Measurements from ENCODE around the gene BDP1.

DNA sequence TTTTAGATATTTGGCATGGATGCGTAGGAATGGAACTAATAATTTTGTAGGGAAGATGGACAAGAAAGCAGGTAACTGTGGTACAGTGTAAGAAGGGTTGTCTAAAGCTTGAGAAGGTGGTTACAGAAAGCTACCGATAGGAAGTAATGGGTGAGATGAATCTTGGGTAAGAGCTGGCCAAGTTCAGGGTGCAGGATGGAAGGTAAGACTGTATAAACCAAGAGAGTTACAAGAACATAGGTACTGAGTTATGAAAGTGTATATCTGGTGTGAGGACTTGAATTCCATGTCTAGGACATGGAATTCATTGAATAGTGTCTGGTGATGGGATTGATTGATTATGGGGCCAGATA lies 133.1 kb downstream of the BDP1 start:
- TF ChIP-seq, protein P1, sequence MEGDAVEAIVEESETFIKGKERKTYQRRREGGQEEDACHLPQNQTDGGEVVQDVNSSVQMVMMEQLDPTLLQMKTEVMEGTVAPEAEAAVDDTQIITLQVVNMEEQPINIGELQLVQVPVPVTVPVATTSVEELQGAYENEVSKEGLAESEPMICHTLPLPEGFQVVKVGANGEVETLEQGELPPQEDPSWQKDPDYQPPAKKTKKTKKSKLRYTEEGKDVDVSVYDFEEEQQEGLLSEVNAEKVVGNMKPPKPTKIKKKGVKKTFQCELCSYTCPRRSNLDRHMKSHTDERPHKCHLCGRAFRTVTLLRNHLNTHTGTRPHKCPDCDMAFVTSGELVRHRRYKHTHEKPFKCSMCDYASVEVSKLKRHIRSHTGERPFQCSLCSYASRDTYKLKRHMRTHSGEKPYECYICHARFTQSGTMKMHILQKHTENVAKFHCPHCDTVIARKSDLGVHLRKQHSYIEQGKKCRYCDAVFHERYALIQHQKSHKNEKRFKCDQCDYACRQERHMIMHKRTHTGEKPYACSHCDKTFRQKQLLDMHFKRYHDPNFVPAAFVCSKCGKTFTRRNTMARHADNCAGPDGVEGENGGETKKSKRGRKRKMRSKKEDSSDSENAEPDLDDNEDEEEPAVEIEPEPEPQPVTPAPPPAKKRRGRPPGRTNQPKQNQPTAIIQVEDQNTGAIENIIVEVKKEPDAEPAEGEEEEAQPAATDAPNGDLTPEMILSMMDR (IDR thresholded peaks at IDR 0.05), result no peak
- no peak for TF ChIP-seq EP300 (IDR thresholded peaks at IDR 0.05)

All from esophagus muscularis mucosa (tissue), 3 donors.